ENCODE measurements around the gene LTF.

DNA sequence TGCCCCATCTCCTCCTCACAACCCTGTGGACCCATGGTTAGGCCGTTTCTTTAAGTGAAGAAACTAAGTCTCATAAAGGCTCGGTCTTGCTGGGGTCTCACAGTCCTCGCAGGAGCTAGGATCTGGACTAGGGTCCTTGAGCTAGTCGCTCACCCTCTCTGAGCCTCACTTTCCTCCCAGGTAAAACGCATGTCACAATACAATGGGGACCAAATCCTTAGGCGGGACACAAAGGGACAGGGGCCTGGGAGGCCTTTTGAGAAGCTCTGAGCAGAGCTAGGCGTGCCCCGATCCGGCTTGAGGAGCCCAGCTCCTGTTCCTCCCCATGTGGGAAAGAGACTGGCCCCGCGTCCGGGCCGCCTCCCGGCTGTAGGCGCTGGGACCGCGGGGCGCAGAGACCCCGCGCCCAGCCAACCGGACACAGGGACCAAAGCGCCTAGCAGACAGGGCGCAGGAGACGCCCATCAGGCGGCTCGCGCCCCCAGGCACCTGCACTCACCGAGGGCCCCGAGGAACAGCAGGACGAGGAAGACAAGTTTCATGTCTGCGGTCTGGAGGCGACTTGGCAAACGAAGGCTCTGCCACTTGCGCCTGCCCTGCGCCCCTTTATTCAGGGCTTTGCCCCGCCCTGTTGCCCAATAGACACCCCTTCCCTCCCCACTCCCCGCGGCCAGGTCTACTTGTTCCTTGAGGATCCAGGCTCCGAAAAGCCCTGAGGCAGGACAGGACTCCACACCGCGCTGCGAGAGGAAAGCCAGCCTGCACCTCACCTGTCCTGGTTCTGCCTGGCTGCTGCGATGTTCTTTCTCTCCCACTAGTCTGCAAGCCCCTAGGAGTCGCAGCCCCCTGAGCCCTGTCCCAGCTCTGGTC lies at the start of gene LTF:
- TF ChIP-seq, protein P1, sequence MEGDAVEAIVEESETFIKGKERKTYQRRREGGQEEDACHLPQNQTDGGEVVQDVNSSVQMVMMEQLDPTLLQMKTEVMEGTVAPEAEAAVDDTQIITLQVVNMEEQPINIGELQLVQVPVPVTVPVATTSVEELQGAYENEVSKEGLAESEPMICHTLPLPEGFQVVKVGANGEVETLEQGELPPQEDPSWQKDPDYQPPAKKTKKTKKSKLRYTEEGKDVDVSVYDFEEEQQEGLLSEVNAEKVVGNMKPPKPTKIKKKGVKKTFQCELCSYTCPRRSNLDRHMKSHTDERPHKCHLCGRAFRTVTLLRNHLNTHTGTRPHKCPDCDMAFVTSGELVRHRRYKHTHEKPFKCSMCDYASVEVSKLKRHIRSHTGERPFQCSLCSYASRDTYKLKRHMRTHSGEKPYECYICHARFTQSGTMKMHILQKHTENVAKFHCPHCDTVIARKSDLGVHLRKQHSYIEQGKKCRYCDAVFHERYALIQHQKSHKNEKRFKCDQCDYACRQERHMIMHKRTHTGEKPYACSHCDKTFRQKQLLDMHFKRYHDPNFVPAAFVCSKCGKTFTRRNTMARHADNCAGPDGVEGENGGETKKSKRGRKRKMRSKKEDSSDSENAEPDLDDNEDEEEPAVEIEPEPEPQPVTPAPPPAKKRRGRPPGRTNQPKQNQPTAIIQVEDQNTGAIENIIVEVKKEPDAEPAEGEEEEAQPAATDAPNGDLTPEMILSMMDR (conservative IDR thresholded peaks at IDR 0.05; ENCODE audit: low read depth in 2 of 2) = no peak
- no peak for TF ChIP-seq EZH2 (IDR thresholded peaks at IDR 0.05; ENCODE audit: low read depth, unreplicated experiment)
- TF ChIP-seq POLR2AphosphoS5 (IDR thresholded peaks at IDR 0.05; ENCODE audit: low read depth) = no peak
- TF ChIP-seq JUNB (IDR thresholded peaks at IDR 0.05; ENCODE audit: unreplicated experiment) = no peak
- no peak for TF ChIP-seq EZH2phosphoT487 (IDR thresholded peaks at IDR 0.05; ENCODE audit: unreplicated experiment)
- no peak for TF ChIP-seq REST (IDR thresholded peaks at IDR 0.05; ENCODE audit: unreplicated experiment)
- TF ChIP-seq ZNF114 (CRISPR knock-in tag; IDR thresholded peaks at IDR 0.05) = no peak
- no peak for TF ChIP-seq NANOG (IDR thresholded peaks at IDR 0.05; ENCODE audit: borderline replicate concordance)
- TF ChIP-seq, protein P2, sequence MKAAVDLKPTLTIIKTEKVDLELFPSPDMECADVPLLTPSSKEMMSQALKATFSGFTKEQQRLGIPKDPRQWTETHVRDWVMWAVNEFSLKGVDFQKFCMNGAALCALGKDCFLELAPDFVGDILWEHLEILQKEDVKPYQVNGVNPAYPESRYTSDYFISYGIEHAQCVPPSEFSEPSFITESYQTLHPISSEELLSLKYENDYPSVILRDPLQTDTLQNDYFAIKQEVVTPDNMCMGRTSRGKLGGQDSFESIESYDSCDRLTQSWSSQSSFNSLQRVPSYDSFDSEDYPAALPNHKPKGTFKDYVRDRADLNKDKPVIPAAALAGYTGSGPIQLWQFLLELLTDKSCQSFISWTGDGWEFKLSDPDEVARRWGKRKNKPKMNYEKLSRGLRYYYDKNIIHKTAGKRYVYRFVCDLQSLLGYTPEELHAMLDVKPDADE (IDR thresholded peaks at IDR 0.05) = no peak
- no peak for TF ChIP-seq CREB1 (CRISPR knock-in tag; IDR thresholded peaks at IDR 0.05; ENCODE audit: low read depth)
